KMS-11 (cell line): ENCODE measurements around the gene CADPS2.

ENCODE experiments used
- H2AFZ ChIP-seq: fragments of 200-600 bp; sonication (generic); 2 replicates; pipeline ENCODE4 v1.6.1; 2016; ENCODE audit warnings: antibody characterized with exemption, mixed run types, low read depth
- H3K27ac ChIP-seq: fragments of 200-600 bp; sonication (generic); 2 replicates; pipeline ENCODE4 v1.6.1; 2016; ENCODE audit warnings: mild to moderate bottlenecking, mixed run types
- H3K27me3 ChIP-seq: fragments of 200-600 bp; sonication (generic); 2 replicates; pipeline ENCODE4 v1.6.1; 2017; ENCODE audit warnings: mild to moderate bottlenecking, low read depth, mixed run types, moderate library complexity; ENCODE audit not compliant: insufficient read depth
- H3K36me3 ChIP-seq: fragments of 200-600 bp; sonication (generic); 2 replicates; pipeline ENCODE4 v1.6.1; 2017; ENCODE audit warnings: mild to moderate bottlenecking, mixed run types; ENCODE audit not compliant: insufficient read depth
- H3K4me1 ChIP-seq: fragments of 200-600 bp; sonication (generic); 2 replicates; pipeline ENCODE4 v1.6.1; 2016; ENCODE audit warnings: mild to moderate bottlenecking, low read depth, mixed run types; ENCODE audit not compliant: poor library complexity, severe bottlenecking
- H3K4me2 ChIP-seq: fragments of 200-600 bp; sonication (generic); 2 replicates; pipeline ENCODE4 v1.7.0; 2016; ENCODE audit warnings: mild to moderate bottlenecking, mixed run types
- H3K4me3 ChIP-seq: fragments of 200-600 bp; sonication (generic); IDR thresholded peaks from 2 replicates; pipeline ENCODE4 v1.6.1; 2017; ENCODE audit warnings: low read depth, low read length, mixed read lengths; ENCODE audit not compliant: insufficient read depth
- H3K79me2 ChIP-seq: fragments of 200-600 bp; sonication (generic); 2 replicates; pipeline ENCODE4 v1.6.1; 2016; ENCODE audit warnings: low read depth, mixed run types; ENCODE audit not compliant: insufficient read depth
- H3K9ac ChIP-seq: fragments of 200-600 bp; sonication (generic); 2 replicates; pipeline ENCODE4 v1.6.1; 2016; ENCODE audit warnings: mild to moderate bottlenecking, mixed run types
- H4K20me1 ChIP-seq: fragments of 200-600 bp; sonication (generic); 2 replicates; pipeline ENCODE4 v1.6.1; 2016; ENCODE audit warnings: mild to moderate bottlenecking, mixed run types; ENCODE audit not compliant: insufficient read depth
- CTCF ChIP-seq: fragments of 200-600 bp; sonication (generic); conservative IDR thresholded peaks from 2 replicates; pipeline ENCODE4 v1.6.1; 2017; ENCODE audit warnings: low read depth, mild to moderate bottlenecking, antibody characterized with exemption, low read length, moderate library complexity, mixed read lengths

CADPS2 gene

GRCh38 chr7:122488241-122488640 lies 398.0 kb downstream of the CADPS2 start:
- TF ChIP-seq CTCF = no peak
- H4K20me1 ChIP-seq = no peaks in the 10 kb centered on the region
- H3K27me3 ChIP-seq = no peaks in the 10 kb centered on the region
- no peaks in the 10 kb centered on the region for H3K79me2 ChIP-seq
- no peak overlapping the region for H3K4me2 ChIP-seq
- H2AFZ ChIP-seq = no peak overlapping the region
- no peak overlapping the region for H3K9ac ChIP-seq
- H3K4me3 ChIP-seq = no peak overlapping the region
- peaks cover 1% of the 10 kb centered on the region for H3K4me1 ChIP-seq
- no peak overlapping the region for H3K27ac ChIP-seq
- no peaks in the 10 kb centered on the region for H3K36me3 ChIP-seq

DNA sequence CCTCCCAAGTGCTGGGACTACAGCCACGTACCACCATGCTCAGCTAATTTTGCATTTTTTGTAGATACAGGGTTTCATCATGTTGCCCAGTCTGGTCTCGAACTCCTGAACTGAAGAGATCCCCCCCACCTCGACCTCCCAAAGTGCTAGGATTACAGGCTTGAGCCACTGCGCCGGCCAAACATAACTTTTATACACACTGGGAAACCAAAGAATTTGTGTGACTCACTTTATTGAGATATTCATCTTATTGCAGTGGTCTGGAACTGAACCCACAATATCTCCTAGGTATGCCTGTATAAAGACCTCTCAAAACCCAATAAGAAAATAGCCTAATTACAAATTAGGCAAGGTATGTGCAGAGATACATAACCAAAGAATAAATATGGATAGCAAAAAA lies 399.1 kb downstream of the CADPS2 start:
- H3K4me2 ChIP-seq = no peak overlapping the region
- no peak overlapping the region for H3K9ac ChIP-seq
- no peak overlapping the region for H3K27ac ChIP-seq
- no peaks in the 10 kb centered on the region for H3K79me2 ChIP-seq
- H3K4me3 ChIP-seq = no peak overlapping the region
- H2AFZ ChIP-seq = no peak overlapping the region
- no peaks in the 10 kb centered on the region for H3K4me1 ChIP-seq
- no peaks in the 10 kb centered on the region for H3K27me3 ChIP-seq
- TF ChIP-seq CTCF = no peak
- no peaks in the 10 kb centered on the region for H3K36me3 ChIP-seq
- H4K20me1 ChIP-seq = no peaks in the 10 kb centered on the region

- Histone ChIP-seq H2AFZ (no peak overlapping the region), H3K4me2 (no peak overlapping the region), H3K79me2 (no peaks in the 10 kb centered on the region), H3K9ac (no peak overlapping the region), H3K27ac (no peak overlapping the region), H3K36me3 (no peaks in the 10 kb centered on the region), H3K4me3 (no peak overlapping the region), H3K4me1 (no peaks in the 10 kb centered on the region), H3K27me3 (no peaks in the 10 kb centered on the region), H4K20me1 (no peaks in the 10 kb centered on the region)
- no peak for TF ChIP-seq CTCF
These were observed 400.4 kb downstream of the CADPS2 start for GRCh38 chr7:122485856-122486255.

DNA sequence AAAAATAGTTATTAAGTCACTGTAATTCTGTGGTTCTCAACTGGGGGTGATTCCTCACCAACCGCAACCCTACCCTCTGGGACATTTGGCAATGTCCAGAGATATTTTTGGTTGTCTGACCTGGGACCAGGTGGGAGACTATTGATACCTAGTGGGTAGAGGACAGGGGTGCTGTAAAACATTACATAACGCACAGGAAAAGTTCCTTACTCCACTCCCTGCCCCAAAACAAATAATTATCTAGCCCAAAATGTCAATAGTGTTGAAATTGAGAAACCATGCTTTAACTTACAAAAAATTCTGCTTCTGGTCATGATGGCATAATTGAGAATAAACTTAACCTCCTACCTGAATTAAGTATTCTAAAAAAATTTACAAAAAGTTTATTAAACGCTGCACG lies 404.0 kb downstream of the CADPS2 start:
- no peak overlapping the region for H3K9ac ChIP-seq
- H3K4me2 ChIP-seq = no peak overlapping the region
- no peak for TF ChIP-seq CTCF

DNA sequence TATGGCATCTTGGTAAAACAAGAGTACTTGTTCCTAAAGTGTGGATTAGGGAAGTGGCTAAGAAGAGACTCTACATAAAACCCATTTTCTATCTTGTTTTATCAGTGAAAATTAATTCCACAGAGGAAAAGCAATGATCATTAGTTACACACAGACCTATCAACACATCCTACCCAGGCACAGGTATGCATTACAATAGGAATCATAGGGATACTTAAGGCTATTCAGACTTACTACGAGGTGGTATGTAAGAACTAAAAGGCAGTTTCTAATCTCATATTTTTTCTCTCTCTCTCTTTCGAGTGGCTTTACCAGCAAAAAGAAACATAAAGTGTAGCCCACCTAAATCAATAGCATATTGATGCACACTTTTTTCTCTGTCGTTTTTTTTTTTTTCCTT lies 415.4 kb downstream of the CADPS2 start:
- Histone ChIP-seq H3K4me3 (no peak overlapping the region), H4K20me1 (no peaks in the 10 kb centered on the region), H3K27me3 (no peaks in the 10 kb centered on the region), H3K27ac (no peak overlapping the region), H2AFZ (no peak overlapping the region), H3K4me1 (no peaks in the 10 kb centered on the region), H3K79me2 (no peaks in the 10 kb centered on the region), H3K9ac (no peak overlapping the region), H3K36me3 (no peaks in the 10 kb centered on the region), H3K4me2 (no peak overlapping the region)
- no peak for TF ChIP-seq CTCF

More for the DNA sequence above, 404.0 kb downstream of the CADPS2 start:
- H3K36me3 ChIP-seq = no peaks in the 10 kb centered on the region
- no peak overlapping the region for H2AFZ ChIP-seq
- H3K4me3 ChIP-seq = no peak overlapping the region
- H3K27ac ChIP-seq = no peak overlapping the region
- H3K4me1 ChIP-seq = no peaks in the 10 kb centered on the region
- H3K79me2 ChIP-seq = no peaks in the 10 kb centered on the region
- H4K20me1 ChIP-seq = no peaks in the 10 kb centered on the region
- H3K27me3 ChIP-seq = no peaks in the 10 kb centered on the region
